ENCODE data around the gene IDE. TPM values are rescaled to one million over a fixed set of nuclear protein-coding genes. Genes with fewer than 3 reads are reported as not detected.

IDE gene
- total and polyA plus RNA-seq, 9 of the 15 experiments (the other 6 are each of a cell fraction or from before 2014, with no cell fraction given), result 10.2 to 50.6 (median 33.2) TPM

DNA sequence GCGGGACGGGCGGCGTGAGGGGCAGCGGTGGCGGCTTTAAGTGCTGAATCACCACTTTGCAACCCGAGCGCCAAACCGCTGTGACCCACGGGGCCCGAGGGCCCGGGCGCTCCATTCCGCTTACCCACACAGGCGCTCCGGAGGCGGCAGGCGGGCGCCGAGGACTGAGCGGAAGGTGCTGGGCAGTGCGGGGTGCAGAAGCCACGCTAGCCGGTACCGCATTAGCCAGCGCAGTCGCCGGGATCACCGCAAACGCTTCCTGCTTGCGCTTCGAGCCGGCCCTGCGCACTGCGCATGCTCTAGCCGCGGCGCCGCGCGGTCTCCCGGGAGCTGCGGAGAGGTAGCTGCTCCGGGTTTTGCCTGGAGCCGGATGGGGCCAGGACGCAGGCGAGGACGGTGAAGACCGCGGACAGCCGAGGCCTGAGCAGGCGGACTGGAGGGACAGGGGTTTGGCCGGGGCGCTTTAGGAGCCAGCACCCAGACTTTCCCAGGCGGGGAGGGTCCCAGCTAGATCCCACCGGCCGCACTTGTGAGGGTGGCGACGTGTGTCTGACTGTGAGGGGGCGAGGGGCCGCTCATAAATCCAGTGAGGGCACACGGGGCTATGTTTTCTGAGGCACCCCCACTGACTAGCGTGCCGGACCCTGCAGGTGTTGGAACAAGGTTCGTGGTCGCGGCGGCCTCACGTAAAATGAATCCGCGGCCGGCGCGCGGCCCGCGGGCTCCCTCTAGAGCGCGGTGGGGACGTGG lies at the start of gene IDE (continued):
- TF ChIP-seq, protein P1, sequence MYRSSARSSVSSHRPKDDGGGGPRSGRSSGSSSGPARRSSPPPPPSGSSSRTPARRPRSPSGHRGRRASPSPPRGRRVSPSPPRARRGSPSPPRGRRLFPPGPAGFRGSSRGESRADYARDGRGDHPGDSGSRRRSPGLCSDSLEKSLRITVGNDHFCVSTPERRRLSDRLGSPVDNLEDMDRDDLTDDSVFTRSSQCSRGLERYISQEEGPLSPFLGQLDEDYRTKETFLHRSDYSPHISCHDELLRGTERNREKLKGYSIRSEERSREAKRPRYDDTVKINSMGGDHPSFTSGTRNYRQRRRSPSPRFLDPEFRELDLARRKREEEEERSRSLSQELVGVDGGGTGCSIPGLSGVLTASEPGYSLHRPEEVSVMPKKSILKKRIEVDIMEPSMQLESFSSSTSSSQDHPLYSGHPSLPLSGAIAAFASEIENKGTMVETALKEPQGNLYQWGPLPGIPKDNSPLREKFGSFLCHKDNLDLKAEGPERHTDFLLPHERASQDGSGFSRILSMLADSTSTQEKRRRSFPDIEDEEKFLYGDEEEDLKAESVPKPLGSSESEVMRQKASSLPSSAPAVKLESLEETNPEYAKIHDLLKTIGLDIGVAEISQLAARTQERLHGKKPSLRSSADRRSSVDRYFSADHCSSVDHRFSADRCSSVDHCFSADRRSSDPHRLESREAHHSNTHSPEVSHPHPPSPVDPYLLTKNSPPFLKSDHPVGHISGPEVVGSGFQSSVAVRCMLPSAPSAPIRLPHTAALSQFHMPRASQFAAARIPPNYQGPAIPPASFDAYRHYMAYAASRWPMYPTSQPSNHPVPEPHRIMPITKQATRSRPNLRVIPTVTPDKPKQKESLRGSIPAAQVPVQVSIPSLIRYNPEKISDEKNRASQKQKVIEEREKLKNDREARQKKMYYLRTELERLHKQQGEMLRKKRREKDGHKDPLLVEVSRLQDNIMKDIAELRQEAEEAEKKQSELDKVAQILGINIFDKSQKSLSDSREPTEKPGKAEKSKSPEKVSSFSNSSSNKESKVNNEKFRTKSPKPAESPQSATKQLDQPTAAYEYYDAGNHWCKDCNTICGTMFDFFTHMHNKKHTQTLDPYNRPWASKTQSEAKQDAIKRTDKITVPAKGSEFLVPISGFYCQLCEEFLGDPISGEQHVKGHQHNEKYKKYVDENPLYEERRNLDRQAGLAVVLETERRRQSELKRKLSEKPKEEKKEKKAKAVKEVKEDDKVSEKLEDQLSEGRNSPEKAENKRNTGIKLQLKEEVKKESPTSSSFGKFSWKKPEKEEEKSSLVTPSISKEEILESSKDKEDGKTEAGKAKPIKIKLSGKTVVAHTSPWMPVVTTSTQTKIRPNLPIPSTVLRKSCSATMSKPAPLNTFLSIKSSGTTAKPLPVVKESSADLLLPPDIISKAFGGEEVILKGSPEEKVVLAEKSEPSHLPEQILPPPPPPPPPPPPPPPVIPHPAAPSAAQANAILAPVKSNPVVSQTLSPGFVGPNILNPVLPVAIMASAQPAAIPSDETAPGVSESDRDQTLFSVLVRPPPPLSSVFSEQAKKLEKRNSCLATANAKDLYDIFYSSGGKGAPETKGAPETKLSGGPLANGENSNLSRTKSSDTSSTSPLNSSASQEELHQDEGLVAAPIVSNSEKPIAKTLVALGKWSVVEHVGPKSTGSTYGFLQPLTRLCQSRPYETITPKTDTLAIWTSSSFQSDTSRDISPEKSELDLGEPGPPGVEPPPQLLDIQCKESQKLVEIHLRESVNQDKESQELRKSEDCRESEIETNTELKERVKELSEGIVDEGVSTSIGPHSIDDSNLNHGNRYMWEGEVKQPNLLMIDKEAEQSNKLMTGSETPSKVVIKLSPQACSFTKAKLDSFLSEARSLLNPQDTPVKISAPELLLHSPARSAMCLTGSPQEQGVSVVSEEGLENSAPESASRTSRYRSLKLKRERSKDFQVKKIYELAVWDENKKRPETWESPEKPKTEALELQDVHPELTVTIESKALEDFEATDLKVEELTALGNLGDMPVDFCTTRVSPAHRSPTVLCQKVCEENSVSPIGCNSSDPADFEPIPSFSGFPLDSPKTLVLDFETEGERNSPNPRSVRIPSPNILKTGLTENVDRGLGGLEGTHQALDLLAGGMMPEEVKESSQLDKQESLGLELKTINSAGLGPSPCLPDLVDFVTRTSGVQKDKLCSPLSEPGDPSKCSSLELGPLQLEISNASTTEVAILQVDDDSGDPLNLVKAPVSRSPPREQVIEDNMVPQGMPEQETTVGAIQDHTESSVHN (IDR thresholded peaks at IDR 0.05; ENCODE audit: borderline replicate concordance in 1 of 2, low read depth in 1 of 2), result no peak
- 0 out of 2 replicates have a peak, but pooled peaks have one; percentile 50 for TF ChIP-seq HNRNPL (IDR thresholded peaks at IDR 0.05; ENCODE audit: low read depth, low read length)
- TF ChIP-seq PYGO2 (tag; IDR thresholded peaks at IDR 0.05), result no peak
- TF ChIP-seq, protein P2, sequence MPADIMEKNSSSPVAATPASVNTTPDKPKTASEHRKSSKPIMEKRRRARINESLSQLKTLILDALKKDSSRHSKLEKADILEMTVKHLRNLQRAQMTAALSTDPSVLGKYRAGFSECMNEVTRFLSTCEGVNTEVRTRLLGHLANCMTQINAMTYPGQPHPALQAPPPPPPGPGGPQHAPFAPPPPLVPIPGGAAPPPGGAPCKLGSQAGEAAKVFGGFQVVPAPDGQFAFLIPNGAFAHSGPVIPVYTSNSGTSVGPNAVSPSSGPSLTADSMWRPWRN (IDR thresholded peaks at IDR 0.05; ENCODE audit: low read depth), result no peak
- peak; percentile 64; the same call in 1 of the 2 replicates for TF ChIP-seq HLTF (IDR thresholded peaks at IDR 0.05)
- TF ChIP-seq CBX8 (IDR thresholded peaks at IDR 0.05; ENCODE audit: borderline replicate concordance, extremely low read depth, low read depth, low read length, poor library complexity, severe bottlenecking), result no peak
- TF ChIP-seq ARID2 (IDR thresholded peaks at IDR 0.05), result no peak
- peak; percentile 99 for TF ChIP-seq ZBTB1 (CRISPR knock-in tag; IDR thresholded peaks at IDR 0.05; ENCODE audit: borderline replicate concordance, low read depth)
- no peak for TF ChIP-seq RBM17 (IDR thresholded peaks at IDR 0.05; ENCODE audit: borderline replicate concordance, low read depth, low read length)
- TF ChIP-seq, protein P3, sequence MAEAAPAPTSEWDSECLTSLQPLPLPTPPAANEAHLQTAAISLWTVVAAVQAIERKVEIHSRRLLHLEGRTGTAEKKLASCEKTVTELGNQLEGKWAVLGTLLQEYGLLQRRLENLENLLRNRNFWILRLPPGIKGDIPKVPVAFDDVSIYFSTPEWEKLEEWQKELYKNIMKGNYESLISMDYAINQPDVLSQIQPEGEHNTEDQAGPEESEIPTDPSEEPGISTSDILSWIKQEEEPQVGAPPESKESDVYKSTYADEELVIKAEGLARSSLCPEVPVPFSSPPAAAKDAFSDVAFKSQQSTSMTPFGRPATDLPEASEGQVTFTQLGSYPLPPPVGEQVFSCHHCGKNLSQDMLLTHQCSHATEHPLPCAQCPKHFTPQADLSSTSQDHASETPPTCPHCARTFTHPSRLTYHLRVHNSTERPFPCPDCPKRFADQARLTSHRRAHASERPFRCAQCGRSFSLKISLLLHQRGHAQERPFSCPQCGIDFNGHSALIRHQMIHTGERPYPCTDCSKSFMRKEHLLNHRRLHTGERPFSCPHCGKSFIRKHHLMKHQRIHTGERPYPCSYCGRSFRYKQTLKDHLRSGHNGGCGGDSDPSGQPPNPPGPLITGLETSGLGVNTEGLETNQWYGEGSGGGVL (CRISPR knock-in tag; IDR thresholded peaks at IDR 0.05), result no peak
- TF ChIP-seq DIDO1 (tag; IDR thresholded peaks at IDR 0.05; ENCODE audit: low read depth), result no peak
- no peak; the same call in 1 of the 2 replicates for TF ChIP-seq NBN (IDR thresholded peaks at IDR 0.05; ENCODE audit: low read depth)
- TF ChIP-seq KLF10 (CRISPR knock-in tag; IDR thresholded peaks at IDR 0.05), result no peak
- TF ChIP-seq SMAD4 (CRISPR knock-in tag; conservative IDR thresholded peaks at IDR 0.05), result peak; percentile 78
- no peak for TF ChIP-seq GATAD2B (IDR thresholded peaks at IDR 0.05; ENCODE audit: borderline replicate concordance)

All from K562 (cell line).